GM04504 (cell line): ENCODE measurements around the gene HAUS6.
A peak's percentile ranks its signal among the peaks of the same experiment; 100 is the strongest.
"Not testable (repeated sequence)": the region's sequence is repeated elsewhere in the genome, so short reads cannot be mapped to it uniquely, and the experiment has no call there.

ENCODE experiments used
- DNase-seq: peaks from one replicate; pipeline ENCODE4 v3.0.0-alpha.2; 2012; ENCODE audit warnings: low read depth

HAUS6 gene

GRCh38 chr9:19033015-19033414, 69.7 kb downstream of the HAUS6 start, which contains the start of gene SAXO1:
SAXO1 (minus strand) TSS chr9:19033209; CDS start chr9:19032908, 301 bp downstream.
- DNase-seq: no peak

GRCh38 chr9:19032406-19032805, 70.3 kb downstream of the HAUS6 start:
- DNase-seq: no peak

GRCh38 chr9:19030899-19031298, 71.8 kb downstream of the HAUS6 start:
- no peak for DNase-seq

GRCh38 chr9:19028835-19029451, 73.8 kb downstream of the HAUS6 start:
- peak; percentile 37 for DNase-seq

- DNase-seq: no peak
Measured at GRCh38 chr9:19027825-19028224, 74.9 kb downstream of the HAUS6 start.

- no peak for DNase-seq
Measured at GRCh38 chr9:19026375-19026774, 76.3 kb downstream of the HAUS6 start.

- no peak for DNase-seq
Measured at GRCh38 chr9:19023078-19023477, 79.6 kb downstream of the HAUS6 start.

- no peak for DNase-seq
Measured at GRCh38 chr9:19022206-19022605, 80.5 kb downstream of the HAUS6 start.

GRCh38 chr9:19021649-19022048, 81.1 kb downstream of the HAUS6 start:
- not testable (repeated sequence) for DNase-seq

GRCh38 chr9:19020886-19021455, 81.7 kb downstream of the HAUS6 start:
- no peak for DNase-seq

GRCh38 chr9:19018201-19018600, 84.5 kb downstream of the HAUS6 start:
- DNase-seq: no peak

- DNase-seq: no peak
Measured at GRCh38 chr9:19009391-19009965, 93.2 kb downstream of the HAUS6 start.
